T-helper 9 cell (primary cell): Measurements from ENCODE around the gene A2M.
"Not testable (repeated sequence)": the region's sequence is repeated elsewhere in the genome, so short reads cannot be mapped to it uniquely, and the experiment has no call there.

Experiments used
- DNase-seq: peaks from one replicate; pipeline ENCODE4 v3.0.0-alpha.2; 2020
- total RNA-seq, 2 donors: gene quantifications; one replicate each; lab custom pipeline; 2026; lab: John Stamatoyannopoulos, UW

Gene A2M
- total RNA-seq: 0 to 0.14 reads per million in 2 donors

DNA sequence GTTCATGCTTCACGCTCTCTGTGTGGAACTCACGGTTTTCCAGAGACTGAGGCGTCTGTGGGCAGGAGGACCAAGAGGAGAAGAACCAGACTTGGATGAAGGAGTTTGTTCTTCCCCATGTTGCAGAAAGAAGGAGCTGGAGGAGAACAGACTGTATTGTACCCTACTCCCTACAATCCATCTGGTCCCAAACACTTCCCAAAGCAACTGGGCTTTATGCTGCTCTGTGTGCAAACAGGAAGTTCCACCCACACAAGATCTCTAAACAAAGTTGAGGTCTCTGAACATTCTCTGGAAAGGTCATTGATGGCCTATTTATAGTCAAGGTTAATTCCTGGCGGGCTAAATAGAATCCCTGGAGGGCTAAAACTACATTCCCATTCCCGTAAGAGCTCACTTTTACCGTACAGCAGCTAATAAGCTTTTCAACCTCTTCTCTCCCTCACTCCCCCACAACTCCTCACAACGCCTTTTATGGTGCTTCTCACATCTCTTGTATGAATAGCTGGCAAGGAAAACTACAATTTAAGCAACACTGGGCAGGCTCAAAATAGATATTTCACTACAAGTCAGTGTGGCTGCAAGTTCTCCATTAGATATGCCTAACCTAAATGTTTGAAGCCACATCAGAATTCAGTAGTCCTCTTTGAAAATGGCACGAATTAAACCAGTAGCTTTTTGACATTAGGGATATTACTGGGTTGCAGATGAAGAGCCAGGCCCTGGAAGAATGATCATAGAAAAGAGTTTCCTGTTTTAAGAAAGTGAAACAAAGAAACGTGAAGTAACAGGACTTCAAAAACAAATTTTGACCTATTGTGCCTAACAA is at the start of gene A2M:
Gene A2M (minus strand): TSS at position 189 of the 829 bp plus-strand sequence. CDS start 70 bp downstream, at position 119.
- no peak for DNase-seq

DNA sequence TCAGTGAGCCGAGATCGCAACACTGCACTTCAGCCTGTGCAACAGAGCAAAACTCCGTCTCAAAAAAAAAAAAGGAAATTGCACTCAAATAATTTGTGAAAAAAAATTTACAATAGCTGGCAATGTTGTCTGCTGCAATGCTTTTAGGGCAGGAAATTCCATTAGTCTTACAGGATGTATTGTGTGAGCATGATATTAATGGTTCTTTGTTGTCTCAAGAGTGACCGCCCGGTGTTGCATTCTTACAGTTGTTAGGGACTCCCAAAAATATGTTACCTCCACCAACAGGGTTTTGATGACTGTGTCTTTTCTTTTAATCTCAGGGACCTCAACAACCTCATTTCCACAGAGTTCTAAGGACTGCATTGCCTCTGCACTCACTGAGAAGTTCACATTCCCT is 47.7 kb upstream of the A2M start:
- no peak for DNase-seq

DNA sequence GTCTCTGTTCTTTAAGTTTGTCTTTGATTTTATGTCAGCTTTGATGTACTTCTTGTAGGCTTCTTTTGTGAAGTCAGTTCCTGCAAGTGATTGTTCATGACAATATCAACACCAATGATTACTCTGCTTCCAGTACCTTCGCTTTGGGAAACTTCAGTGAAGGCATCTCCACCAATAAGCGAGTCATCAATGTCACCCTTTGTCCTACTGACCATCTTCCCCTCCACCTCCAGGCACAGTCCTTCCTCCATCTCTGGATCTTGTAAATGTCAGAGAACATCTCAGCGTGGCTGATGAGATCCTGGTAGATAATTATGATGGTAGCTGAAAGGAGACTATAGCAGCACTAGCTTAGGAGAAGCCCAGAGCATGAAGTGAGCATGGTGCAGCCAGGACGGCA is 40.4 kb upstream of the A2M start:
- no peak for DNase-seq

DNA sequence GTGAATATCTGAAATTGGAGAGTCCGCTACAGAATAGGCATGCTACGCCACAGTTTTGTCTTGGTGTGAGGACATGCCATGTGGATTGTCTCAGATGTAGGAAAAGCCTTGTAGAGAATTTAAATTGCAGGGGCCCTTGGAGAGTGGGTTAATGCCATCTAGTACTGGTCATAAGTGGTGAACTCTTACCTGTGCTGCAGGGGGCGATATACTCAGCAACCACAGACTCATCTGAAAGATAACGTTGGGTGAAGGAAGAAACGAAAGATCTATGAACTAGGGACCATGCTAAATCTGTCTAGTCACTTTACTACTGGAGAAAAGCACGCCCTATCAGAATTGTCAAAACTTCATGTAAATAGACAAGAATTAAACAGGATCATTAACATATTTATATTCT is 33.7 kb upstream of the A2M start:
- no peak for DNase-seq

DNA sequence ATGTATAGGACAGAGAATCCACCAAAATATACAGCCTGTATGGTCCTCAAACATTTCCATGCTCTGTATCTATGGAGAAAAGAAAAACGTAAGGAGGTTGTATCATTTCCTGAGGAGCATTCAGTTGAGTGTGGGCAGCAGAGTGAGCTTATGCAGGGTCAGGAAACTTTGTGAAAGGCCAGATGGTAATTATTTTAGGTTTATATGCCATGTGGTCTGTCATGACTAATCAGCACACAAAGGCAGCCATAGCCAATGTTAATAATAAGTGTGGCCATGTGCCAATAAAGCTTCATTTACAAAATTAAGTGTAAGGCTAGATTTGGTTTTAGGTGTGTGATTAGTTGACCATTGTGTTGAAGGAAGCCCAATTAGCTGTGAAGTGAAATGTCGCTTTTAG is 33.2 kb upstream of the A2M start:
- no peak for DNase-seq

DNA sequence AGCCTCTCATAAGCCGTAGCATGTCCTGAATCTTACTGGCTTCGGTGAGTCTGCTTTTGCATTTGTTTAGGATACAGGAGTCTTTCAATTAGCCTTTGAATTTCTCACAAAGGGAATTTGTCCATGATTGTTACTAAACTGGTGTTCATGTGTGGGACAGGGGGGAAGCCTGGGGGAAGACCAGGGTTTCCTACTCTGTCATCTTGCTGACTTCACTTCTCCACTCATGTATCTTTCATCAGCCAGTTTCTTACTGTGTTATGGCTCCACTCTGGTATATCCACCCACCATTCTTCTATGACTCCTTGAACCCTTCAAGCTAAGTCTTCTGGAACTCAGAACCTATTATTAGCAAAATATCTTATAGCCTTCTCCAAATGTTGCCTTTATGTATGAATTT is 31.7 kb upstream of the A2M start:
- no peak for DNase-seq

DNA sequence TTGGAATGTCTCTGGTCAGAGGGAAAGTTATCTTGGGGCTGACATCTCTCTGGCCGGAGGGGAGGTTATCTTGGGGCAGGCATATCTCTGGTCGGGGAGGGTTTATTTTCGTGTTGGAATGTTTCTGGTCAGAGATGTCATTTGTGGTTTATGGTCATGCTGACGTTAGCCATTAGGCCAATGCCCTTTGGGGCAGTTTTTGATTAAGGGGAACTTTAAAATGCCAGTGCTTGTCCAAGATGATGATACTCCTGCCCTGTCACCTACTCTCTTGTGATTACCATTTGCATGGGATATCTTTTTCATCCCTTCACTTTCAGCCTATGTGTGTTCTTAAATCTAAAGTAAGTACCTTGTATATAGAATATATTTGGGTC is 29.0 kb upstream of the A2M start:
- DNase-seq: no peak

DNA sequence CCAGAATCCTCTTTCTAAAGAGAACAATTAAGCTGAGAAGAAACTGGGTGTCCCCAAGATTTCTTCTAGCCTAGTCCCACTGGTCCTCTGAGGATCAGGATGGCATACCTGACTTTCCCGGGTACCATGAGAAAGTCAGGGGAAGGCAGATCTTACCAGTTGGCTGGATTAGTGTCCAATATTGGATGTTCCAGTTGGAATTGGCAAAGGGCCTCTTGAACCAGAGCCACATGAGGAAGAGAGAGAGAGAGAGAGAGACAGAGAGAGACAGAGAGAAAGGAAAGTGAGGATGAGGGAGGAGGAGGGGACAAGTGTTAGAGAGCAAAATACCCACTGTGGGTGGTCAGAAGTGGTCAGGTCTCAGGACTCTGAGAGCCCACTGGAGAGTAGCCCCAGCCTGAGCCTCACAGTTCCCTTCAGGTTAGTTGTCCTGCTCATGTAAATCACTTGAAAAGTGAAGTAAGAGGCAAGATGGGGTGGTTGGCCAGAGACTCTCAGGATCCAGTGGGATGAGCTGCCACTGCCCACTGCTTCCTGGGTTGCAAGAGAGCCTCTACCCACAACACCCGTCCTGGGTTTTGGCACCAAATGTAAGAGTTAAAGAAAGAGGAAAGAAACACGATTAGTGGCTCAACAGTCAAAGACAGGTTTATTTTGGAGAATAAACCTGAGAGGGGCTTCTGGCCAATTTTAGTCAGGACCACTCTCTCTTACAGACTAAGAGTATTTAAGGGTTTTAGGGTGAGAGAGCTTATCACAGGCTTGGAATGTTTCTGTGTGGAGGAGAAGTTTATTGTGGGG is 28.4 kb upstream of the A2M start:
- no peak for DNase-seq

DNA sequence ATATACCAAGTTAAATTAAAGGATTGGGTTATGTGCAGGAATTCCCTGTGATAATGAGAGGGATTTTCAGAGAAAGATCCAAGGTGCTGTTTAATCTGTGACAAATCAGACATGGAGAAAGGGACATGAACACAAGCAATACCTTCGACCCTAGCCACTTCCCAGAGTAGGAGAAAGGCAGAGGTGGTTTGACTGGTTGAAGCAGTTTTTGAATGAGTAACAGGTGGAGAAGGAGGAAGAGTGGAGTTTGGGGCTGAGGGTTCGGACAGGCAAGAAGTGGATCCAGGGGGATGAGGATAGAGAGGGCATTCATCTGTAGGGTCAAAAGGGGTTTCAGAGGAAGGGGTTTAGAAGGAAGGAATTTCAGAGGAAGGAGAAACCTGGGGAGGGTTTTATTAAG is 27.4 kb upstream of the A2M start:
- no peak for DNase-seq

DNA sequence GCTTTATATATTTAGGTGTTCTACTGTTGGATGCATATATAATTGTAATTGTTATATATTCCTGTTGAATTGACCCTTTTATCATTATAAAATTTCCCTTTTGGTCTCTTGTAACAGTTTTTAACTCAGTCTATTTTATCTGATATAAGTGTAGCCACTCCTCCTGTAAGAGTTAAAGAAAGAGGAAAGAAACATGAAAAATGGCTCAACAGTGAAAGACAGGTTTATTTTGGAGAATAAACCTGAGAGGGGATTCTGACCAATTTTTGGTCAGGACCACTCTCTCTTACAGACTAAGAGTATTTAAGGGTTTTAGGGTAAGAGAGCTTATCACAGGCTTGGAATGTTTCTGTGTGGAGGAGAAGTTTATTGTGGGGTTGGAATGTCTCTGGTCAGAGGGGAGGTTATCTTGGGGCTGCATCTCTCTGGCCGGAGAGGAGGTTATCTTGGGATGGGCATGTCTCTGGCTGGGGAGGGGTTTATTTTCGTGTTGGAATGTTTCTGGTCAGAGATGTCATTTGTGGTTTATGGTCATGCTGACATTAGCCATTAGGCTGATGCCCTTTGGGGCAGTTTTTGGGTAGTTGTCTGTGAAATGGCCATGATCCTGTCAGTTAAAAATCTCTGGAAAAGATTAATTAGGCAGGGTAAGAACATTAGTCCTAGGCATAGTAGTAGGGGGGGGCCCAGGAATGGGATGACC is 24.0 kb upstream of the A2M start:
- not testable (repeated sequence) for DNase-seq

DNA sequence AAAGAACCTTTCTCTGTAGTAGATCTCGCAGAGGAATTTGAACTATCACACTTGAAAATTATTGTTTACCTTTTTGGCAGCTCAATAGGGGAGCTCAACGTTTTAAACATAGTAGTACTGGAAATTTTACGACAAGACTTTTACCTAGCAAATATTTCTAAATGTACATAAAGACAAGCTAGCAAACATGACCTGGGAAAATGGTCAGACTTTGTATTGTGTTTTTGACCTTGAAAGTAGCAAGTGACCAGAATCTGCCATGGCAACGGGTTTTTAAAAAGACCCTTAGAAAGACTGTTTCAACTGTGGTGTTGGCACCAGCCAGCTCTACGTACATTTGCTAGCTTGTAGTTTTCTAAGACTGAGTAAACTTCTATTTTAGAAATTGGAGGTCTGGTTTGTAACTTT is 20.2 kb upstream of the A2M start:
- no peak for DNase-seq

DNA sequence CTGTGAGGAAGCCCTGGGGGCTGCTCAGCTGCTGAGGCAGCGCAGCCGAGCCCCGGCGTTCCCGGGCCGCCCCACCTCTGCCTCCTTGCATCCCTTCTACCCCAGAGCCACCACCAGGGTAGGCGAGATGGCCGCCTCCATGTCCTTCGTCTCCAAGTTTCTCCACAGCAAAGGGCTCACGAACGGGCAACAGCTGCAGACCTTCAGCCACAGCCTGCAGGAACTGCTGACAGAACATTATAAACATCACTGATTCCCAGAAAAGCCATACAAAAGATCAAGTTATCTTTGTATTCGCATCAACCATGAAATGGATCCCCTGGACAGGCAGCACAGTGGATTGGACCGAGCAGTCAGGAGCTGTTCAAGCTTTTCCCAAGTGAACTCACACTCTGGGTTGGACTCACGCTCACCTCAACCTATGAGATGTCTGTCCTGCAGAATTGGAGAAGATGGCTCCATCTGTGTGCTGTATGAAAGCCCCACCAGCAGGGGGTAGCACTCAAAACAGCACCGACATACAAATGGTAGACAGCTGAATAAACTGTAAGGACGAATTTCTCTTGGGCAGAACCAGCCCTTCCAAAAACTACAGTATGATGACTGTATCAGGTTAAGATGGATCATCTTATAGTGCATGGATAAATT is 19.4 kb upstream of the A2M start:
- no peak for DNase-seq

DNA sequence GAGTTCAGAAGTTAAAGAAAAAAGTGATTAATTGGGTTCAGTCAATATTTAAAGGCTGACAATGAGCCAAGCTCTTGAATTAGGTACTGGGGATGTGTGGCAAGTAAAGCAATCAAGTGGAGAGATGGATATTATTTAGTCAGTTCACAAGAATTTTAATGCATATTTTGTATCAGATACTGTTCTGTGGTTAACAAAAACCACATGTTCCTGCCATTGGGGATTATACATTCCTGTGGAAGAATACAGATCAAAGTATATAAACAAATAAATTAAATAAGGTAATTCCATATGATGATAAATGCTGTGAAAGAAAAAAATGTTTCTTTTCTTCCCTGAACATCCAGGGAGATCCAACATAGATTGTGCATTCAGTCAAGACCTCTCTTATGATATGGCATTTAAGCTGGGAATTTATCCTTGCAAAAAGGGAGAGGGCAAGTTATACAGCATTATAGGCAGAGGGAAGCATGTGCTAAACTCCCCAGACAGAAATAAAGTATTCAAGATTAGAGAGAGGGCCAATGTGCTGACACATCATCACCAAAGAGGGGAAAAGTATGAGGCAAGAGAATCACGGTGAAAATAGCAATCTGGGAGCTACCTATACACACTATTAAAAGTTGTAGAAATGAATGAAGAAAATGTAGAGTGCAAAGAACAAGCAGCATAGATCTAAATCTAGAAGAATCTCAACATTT is 17.6 kb upstream of the A2M start:
- no peak for DNase-seq

DNA sequence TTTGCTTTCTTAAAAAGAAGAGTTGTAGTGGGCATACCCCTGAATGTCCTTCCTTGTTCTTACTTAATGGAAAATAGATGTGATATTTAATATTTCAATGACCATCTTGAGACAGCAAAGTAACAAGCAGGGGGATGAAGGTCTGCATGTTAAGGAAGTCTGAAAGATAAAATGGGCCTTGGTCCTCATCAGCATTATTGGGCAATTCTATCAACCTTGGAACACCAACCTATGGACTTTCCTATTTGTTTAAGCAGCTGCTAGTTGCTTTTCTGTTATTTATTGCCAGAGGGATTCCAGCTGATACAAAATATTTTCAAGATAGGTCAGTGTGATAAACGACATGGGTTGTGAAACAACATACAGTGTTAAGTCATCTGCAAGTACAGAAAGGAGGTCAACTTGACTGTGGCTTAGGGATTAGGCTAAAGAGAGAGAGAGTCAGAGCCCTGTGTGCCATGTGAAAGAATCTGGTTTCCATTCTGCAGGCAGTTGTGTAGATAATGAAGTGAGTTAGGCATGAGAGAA is 16.4 kb upstream of the A2M start:
- DNase-seq: no peak

DNA sequence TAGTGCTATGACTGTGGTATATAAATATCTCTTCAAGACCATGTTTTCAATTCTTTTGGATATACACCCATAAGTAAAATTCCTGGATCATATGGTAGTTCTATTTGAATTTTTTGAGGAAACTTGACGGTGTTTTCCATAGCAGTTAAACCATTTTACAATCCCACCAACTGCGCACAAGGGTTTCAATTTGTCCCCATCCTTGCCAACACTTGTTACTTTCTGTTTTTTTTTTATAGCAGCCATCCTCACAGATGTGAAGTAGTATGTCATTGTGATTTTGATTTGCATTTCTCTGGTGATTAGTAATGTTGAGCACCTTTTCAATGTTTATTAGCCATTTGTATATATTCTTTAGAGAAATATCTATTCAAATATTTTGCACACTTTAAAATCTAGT is 14.5 kb upstream of the A2M start:
- no peak for DNase-seq

DNA sequence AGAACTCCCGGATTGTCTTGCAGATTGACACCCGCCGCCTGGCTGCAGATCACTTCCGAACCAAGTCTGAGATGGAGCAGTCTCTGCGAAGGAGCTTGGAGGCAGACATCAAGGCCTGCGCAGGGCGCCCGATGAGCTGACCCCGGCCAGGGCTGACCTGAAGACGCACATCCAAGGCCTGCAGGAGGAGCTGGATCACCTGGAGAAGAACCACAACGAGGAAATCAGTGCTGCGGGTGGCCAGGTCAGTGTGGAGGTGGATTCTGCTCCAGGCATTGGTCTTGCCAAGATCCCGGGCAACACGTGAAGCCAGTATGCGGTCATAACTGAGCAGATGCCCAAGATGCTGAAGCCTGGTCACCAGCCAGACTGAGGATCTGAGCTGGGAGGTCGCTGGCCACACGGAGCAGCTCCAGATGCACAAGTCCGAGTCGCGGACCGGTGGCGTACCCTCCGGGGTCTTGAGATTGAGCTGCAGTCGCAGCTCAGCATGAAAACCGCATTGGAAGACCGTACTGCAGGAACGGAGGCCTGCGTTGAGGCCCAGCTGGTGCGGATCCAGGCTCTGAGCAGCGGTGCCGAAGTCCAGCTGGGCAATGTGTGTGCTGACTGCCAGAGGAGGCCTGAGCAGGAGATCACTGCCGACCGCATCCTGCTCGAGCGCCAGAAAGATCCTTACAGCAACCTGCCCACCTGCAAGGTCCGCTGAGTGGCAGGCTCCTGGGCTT is 12.4 kb upstream of the A2M start:
- no peak for DNase-seq

DNA sequence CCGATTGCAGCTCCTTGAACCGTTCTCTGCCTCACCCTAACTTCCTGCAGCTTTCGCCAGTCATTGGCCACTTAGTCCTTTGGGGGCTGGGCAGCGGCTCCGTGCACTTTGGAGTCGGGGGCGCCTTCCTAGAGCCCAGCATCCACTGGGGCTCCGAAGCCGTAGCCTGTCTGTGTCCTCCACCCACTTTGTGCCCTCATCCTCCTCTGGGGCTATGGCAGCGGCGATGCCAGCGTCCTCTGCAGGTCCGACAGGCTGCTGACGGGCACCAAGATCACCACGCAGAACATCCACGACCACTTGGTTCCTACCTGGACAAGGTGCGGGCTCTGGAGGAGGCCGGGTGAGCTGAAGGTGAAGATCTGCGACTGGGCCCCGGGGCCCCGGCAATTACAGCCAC is 11.8 kb upstream of the A2M start:
- no peak for DNase-seq

DNA sequence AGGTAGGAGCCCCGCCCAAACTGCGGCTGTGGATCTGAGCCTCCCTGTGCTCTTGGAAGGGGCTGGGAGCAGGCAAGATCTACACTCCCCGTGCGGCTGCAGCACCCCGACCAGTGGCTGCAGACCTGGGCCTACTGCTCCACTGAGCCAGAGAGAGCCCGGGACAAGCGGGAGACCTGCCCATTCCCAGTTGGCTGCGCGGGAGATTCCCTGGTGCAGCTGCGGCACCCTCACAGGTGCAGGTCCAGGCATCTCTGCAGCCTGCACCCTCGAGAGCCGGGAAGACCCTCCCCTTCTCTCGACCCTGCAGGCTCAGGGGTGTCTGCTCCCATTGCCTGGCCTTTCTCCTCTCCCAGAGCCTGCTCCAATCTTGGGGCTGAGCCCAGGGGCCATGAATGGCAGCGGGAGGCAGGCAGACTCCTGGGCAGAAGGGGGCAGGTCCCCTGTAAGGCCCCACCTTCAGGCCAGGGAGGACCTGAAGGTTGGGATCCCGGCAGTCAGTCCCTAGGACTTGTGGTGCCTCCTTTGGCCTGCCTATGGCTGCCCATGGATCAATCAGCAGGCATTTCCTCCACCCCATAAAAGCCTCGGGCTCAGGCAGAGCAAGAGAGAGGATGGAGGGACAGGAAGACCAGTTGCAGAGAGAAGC is 8.8 kb upstream of the A2M start:
- DNase-seq: no peak

DNA sequence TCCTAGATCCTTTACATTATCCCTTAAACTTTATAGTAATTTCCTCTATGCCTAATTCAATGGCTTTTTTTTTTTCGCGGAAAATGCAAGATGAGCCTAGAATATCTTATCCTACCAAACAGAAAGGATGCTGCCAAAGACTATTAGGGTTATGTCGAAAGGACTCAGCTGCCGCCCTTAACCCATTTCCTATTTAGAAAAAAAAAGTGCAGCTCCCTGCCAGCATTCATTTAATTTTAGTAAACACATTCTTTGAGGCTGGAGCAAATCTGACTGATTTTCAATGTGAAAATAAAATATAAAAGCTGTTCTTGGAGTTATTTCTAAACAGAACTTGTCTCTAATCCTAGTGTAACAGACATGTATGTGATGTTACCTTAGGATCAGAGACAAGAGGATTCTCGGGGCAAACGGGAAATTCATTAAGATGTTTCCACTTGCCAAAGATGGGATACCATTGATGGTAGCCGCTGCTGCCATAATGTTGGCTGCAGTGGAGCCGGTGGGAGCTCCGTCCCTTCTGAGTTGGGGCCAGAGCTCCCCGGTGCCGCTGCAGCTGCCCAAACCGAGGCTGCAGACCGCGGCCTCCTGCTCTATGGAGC is 8.2 kb upstream of the A2M start:
- no peak for DNase-seq

DNA sequence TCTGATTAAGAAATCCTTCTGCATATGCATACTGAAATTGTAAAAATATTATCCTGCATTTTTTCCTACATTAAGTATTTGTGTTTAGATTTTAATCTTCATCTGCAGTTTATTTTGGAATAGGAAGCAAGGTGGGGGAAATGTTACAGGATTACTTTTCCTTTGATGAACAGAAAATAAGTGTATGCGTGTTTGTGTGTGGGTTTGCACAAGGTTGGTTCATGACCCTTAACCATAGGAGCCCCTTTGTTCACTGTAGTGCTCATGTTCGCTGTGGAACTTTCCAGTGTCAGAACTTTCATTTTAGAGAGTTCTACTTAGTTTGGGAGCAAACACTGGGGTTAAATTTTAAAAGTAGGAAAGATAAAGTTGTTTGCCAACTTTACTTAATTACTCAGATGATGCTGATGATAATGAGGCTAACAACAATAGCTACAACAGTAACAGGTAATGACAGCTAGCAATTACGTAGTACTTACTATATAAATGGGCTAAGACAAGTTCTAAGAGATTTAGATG is 6.4 kb upstream of the A2M start:
- no peak for DNase-seq
